ENCODE results near the gene DNAJB13. TPM values are rescaled to one million over a fixed set of nuclear protein-coding genes. Genes with fewer than 3 reads are reported as not detected.

Gene DNAJB13
- polyA plus RNA-seq, 1 of the 3 experiments (the other 2 are of a cell fraction): 0.51 TPM

GRCh38 chr11:73949246-73949645 lies 1.6 kb upstream of the DNAJB13 start:
- no peaks in the 10 kb centered on the region; a peak in 1 of 4 replicates for H3K4me1 ChIP-seq (ENCODE audit: control insufficient read depth in 1 of 2, insufficient read depth in 2 of 2, low read depth in 1 of 2, low read length in 1 of 2)
- H3K36me3 ChIP-seq (replicated peaks in 1 of 2; ENCODE audit: control insufficient read depth in 1 of 2, insufficient read depth in 2 of 2, low read length in 1 of 2): no peaks in the 10 kb centered on the region
- no peak for DNase-seq
- no peaks in the 10 kb centered on the region for H3F3A ChIP-seq (replicated peaks; ENCODE audit: insufficient read depth)
- no peaks in the 10 kb centered on the region for H3K9me2 ChIP-seq
- no peaks in the 10 kb centered on the region for H3K9me3 ChIP-seq
- 69% methylated on average over 4 of the region's 4 CpGs for WGBS (ENCODE audit: low lambda C conversion rate)
- no peak overlapping the region for H3K4me3 ChIP-seq (ENCODE audit: low read depth in 2 of 2, low read length in 1 of 2)
- ChIA-PET CTCF (interaction anchor here (1.9 kb wide), 1 partner anchor 10 kb away, joined by 8 read pairs; no protein-coding TSS in a partner anchor), POLR2A (no interaction called here)
- no peak overlapping the region for H2AFZ ChIP-seq (ENCODE audit: low read depth)
- H3K27me3 ChIP-seq (ENCODE audit: insufficient read depth): no peaks in the 10 kb centered on the region
- H3K4me2 ChIP-seq: no peak overlapping the region
- TF ChIP-seq NRF1 (IDR thresholded peaks at IDR 0.05; ENCODE audit: low read depth, low read length) (no peak), FOSL2 (IDR thresholded peaks at IDR 0.05; ENCODE audit: borderline replicate concordance, low read depth) (no peak), JUND (IDR thresholded peaks at IDR 0.05) (no peak), NFIC (IDR thresholded peaks at IDR 0.05; ENCODE audit: borderline replicate concordance) (no peak), RFX5 (IDR thresholded peaks at IDR 0.05; ENCODE audit: low read length) (no peak), GATA2 (CRISPR knock-in tag; IDR thresholded peaks at IDR 0.05) (no peak), ELF1 (IDR thresholded peaks at IDR 0.05) (no peak), RCOR1 (IDR thresholded peaks at IDR 0.05; ENCODE audit: low read length) (no peak), RXRA (IDR thresholded peaks at IDR 0.05; ENCODE audit: borderline replicate concordance, low read depth) (no peak), SIN3A (IDR thresholded peaks at IDR 0.05; ENCODE audit: borderline replicate concordance, low read depth, low read length) (no peak), TAF1 (IDR thresholded peaks at IDR 0.05; ENCODE audit: borderline replicate concordance, low read depth, low read length) (no peak), YY1 (IDR thresholded peaks at IDR 0.05; ENCODE audit: low read depth) (no peak), RAD21 (IDR thresholded peaks at IDR 0.05; ENCODE audit: low read length) (no peak), TCF12 (IDR thresholded peaks at IDR 0.05) (no peak), CTCF (IDR thresholded peaks at IDR 0.05) (no peak), POLR2AphosphoS5 (IDR thresholded peaks at IDR 0.05; ENCODE audit: low read depth, low read length) (no peak)
- TF ChIP-seq, protein P1, sequence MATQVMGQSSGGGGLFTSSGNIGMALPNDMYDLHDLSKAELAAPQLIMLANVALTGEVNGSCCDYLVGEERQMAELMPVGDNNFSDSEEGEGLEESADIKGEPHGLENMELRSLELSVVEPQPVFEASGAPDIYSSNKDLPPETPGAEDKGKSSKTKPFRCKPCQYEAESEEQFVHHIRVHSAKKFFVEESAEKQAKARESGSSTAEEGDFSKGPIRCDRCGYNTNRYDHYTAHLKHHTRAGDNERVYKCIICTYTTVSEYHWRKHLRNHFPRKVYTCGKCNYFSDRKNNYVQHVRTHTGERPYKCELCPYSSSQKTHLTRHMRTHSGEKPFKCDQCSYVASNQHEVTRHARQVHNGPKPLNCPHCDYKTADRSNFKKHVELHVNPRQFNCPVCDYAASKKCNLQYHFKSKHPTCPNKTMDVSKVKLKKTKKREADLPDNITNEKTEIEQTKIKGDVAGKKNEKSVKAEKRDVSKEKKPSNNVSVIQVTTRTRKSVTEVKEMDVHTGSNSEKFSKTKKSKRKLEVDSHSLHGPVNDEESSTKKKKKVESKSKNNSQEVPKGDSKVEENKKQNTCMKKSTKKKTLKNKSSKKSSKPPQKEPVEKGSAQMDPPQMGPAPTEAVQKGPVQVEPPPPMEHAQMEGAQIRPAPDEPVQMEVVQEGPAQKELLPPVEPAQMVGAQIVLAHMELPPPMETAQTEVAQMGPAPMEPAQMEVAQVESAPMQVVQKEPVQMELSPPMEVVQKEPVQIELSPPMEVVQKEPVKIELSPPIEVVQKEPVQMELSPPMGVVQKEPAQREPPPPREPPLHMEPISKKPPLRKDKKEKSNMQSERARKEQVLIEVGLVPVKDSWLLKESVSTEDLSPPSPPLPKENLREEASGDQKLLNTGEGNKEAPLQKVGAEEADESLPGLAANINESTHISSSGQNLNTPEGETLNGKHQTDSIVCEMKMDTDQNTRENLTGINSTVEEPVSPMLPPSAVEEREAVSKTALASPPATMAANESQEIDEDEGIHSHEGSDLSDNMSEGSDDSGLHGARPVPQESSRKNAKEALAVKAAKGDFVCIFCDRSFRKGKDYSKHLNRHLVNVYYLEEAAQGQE (IDR thresholded peaks at IDR 0.05; ENCODE audit: low read depth, low read length): no peak
- TF ChIP-seq, protein P2, sequence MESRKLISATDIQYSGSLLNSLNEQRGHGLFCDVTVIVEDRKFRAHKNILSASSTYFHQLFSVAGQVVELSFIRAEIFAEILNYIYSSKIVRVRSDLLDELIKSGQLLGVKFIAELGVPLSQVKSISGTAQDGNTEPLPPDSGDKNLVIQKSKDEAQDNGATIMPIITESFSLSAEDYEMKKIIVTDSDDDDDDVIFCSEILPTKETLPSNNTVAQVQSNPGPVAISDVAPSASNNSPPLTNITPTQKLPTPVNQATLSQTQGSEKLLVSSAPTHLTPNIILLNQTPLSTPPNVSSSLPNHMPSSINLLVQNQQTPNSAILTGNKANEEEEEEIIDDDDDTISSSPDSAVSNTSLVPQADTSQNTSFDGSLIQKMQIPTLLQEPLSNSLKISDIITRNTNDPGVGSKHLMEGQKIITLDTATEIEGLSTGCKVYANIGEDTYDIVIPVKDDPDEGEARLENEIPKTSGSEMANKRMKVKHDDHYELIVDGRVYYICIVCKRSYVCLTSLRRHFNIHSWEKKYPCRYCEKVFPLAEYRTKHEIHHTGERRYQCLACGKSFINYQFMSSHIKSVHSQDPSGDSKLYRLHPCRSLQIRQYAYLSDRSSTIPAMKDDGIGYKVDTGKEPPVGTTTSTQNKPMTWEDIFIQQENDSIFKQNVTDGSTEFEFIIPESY (IDR thresholded peaks at IDR 0.05; ENCODE audit: borderline replicate concordance, low read depth): no peak
- TF ChIP-seq, protein P3, sequence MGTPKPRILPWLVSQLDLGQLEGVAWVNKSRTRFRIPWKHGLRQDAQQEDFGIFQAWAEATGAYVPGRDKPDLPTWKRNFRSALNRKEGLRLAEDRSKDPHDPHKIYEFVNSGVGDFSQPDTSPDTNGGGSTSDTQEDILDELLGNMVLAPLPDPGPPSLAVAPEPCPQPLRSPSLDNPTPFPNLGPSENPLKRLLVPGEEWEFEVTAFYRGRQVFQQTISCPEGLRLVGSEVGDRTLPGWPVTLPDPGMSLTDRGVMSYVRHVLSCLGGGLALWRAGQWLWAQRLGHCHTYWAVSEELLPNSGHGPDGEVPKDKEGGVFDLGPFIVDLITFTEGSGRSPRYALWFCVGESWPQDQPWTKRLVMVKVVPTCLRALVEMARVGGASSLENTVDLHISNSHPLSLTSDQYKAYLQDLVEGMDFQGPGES (IDR thresholded peaks at IDR 0.05; ENCODE audit: low read depth, low read length): no peak
- TF ChIP-seq, protein P4, sequence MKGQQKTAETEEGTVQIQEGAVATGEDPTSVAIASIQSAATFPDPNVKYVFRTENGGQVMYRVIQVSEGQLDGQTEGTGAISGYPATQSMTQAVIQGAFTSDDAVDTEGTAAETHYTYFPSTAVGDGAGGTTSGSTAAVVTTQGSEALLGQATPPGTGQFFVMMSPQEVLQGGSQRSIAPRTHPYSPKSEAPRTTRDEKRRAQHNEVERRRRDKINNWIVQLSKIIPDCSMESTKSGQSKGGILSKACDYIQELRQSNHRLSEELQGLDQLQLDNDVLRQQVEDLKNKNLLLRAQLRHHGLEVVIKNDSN (IDR thresholded peaks at IDR 0.05; ENCODE audit: borderline replicate concordance, low read depth): no peak
- no peak overlapping the region for H3K9ac ChIP-seq
- no peaks in the 10 kb centered on the region for H4K20me1 ChIP-seq (ENCODE audit: insufficient read depth)
- no peaks in the 10 kb centered on the region for H3K79me2 ChIP-seq (ENCODE audit: insufficient read depth)
- H3K27ac ChIP-seq (ENCODE audit: low read depth in 2 of 2, low read length in 1 of 2): no peak overlapping the region
